ENCODE data around the gene AP1B1.

AP1B1 gene

GRCh38 chr22:29302681-29303465 lies 85.5 kb downstream of the AP1B1 start:
- in situ Hi-C loops (cut with MboI; ENCODE audit: low pct_unique_long_range_greater_than_20kb, low sequenced_read_pairs, unreplicated experiment) = no loop called here
- TF ChIP-seq, protein P1, sequence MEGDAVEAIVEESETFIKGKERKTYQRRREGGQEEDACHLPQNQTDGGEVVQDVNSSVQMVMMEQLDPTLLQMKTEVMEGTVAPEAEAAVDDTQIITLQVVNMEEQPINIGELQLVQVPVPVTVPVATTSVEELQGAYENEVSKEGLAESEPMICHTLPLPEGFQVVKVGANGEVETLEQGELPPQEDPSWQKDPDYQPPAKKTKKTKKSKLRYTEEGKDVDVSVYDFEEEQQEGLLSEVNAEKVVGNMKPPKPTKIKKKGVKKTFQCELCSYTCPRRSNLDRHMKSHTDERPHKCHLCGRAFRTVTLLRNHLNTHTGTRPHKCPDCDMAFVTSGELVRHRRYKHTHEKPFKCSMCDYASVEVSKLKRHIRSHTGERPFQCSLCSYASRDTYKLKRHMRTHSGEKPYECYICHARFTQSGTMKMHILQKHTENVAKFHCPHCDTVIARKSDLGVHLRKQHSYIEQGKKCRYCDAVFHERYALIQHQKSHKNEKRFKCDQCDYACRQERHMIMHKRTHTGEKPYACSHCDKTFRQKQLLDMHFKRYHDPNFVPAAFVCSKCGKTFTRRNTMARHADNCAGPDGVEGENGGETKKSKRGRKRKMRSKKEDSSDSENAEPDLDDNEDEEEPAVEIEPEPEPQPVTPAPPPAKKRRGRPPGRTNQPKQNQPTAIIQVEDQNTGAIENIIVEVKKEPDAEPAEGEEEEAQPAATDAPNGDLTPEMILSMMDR (IDR thresholded peaks at IDR 0.05; ENCODE audit: extremely low read depth, insufficient read depth, missing control alignments) = no peak
- DNase-seq (ENCODE audit: low spot score) = peak; percentile 17

DNA sequence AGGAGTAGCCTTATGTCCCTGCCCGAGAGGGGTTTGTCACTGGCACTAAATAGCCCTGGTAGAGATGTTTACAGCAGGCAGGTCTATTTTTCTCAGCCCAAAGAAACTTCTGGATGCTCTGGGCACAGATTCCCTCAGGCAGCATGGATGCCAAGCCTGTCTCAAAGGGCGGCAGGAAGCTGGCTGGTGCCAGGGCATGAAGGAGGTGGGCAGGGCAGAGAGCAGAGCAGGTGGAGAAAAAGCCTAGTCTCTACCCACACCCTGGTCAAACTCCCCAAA lies 86.0 kb downstream of the AP1B1 start:
- no peak for DNase-seq (ENCODE audit: low spot score)
- TF ChIP-seq, protein P1 (IDR thresholded peaks at IDR 0.05; ENCODE audit: extremely low read depth, insufficient read depth, missing control alignments) = no peak
- in situ Hi-C loops (cut with MboI; ENCODE audit: low pct_unique_long_range_greater_than_20kb, low sequenced_read_pairs, unreplicated experiment) = no loop called here

DNA sequence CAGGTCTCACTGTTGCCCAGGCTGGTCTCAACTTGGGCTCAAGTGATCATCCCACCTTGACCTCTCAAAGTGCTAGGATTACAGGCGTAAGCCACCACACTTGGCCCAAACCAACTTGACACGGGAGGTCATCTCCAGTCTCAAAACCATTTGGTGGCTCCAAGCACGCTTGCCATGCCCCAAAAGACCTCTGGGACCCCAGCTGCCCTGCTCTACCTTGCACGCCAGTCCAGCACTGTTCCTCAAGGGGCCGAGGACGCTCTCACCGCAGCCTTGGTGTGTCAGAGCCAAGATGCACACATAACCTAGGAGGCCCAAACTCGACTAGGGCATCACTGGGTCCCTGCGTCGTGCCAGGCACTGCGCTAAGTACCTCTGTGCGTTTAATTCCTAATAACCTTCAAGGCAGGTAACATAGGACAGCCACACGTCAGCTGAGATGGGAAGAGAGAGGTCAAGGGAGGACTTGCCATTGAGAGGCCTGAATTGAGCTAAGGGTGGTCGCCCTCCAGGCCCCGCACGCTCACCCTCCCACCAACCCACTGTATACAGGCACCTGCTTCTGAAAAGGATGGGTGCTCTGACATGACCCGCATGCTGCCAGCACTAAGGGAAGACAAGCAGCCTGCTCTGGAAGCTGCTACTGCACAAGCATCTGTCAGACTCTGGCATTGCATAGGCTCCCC lies 86.5 kb downstream of the AP1B1 start:
- TF ChIP-seq, protein P1 (IDR thresholded peaks at IDR 0.05; ENCODE audit: extremely low read depth, insufficient read depth, missing control alignments) = no peak
- DNase-seq (ENCODE audit: low spot score) = no peak
- in situ Hi-C loops (cut with MboI; ENCODE audit: low pct_unique_long_range_greater_than_20kb, low sequenced_read_pairs, unreplicated experiment) = no loop called here

- in situ Hi-C loops (cut with MboI; ENCODE audit: low pct_unique_long_range_greater_than_20kb, low sequenced_read_pairs, unreplicated experiment) = no loop called here
- no peak for DNase-seq (ENCODE audit: low spot score)
- TF ChIP-seq, protein P1 (IDR thresholded peaks at IDR 0.05; ENCODE audit: extremely low read depth, insufficient read depth, missing control alignments) = no peak
Observed at GRCh38 chr22:29300807-29301601, 87.4 kb downstream of the AP1B1 start.

- TF ChIP-seq, protein P1 (IDR thresholded peaks at IDR 0.05; ENCODE audit: extremely low read depth, insufficient read depth, missing control alignments) = no peak
- no peak for DNase-seq (ENCODE audit: low spot score)
- in situ Hi-C loops (cut with MboI; ENCODE audit: low pct_unique_long_range_greater_than_20kb, low sequenced_read_pairs, unreplicated experiment) = no loop called here
Observed at GRCh38 chr22:29300467-29300806, 87.9 kb downstream of the AP1B1 start.

DNA sequence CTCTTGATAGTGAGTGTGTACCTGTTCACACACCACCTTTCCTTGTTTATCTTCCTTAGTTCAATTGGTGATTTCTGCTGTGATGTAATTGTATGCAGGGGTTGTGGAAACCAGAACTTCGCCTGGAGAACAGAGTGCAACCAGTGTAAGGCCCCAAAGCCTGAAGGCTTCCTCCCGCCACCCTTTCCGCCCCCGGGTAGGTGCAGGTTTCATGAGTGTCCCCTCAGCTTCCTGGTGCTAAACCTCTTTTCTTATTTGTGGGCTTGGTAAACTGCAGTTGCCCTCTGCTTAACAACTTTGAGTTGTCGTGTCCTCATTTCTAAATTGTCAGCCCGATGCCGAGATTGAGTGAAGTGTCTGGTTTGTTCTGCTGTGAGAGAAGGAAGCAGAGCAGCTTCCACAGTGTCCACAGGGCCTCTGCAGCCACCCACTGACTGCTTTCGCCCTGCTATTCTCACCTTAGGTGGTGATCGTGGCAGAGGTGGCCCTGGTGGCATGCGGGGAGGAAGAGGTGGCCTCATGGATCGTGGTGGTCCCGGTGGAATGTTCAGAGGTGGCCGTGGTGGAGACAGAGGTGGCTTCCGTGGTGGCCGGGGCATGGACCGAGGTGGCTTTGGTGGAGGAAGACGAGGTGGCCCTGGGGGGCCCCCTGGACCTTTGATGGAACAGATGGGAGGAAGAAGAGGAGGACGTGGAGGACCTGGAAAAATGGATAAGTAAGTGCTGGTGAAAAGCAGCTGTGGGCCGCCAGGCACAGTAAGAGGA lies 89.1 kb downstream of the AP1B1 start:
- in situ Hi-C loops (cut with MboI; ENCODE audit: low pct_unique_long_range_greater_than_20kb, low sequenced_read_pairs, unreplicated experiment) = no loop called here
- TF ChIP-seq, protein P1 (IDR thresholded peaks at IDR 0.05; ENCODE audit: extremely low read depth, insufficient read depth, missing control alignments) = no peak
- DNase-seq (ENCODE audit: low spot score) = no peak

Data from GM13977 (cell line).